ENCODE data around the gene KRAS. TPM values are rescaled to one million over a fixed set of nuclear protein-coding genes. Genes with fewer than 3 reads are reported as not detected.

KRAS gene
- total and polyA plus RNA-seq, 12 donors, result 3.4 to 14.1 (median 11.2) TPM

DNA sequence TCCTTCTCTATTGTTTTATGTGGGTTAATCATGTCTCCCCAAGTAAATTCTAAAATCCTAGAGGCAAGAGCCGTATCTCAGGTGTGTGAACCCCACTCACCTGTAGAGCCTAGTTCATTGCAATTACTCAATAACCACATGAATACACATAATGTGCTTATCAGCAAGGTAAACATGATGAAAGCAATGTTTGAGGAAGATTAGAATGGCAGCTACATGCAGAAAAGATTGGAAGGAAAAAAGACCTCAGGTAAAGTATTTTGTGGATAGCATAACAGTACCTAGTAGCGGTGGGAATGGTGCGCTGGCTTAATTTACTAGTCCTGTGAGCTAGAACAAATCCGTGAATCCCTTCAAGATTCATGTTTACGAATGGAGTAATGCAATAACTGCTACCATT, 5.3 kb upstream of the KRAS start:
- no peaks in the 10 kb centered on the region for H3K27me3 ChIP-seq
- DNase-seq (no peak), ATAC-seq (no peak)
- TF ChIP-seq CTCF (IDR thresholded peaks at IDR 0.05), result no peak
- no peaks in the 10 kb centered on the region for H3K9me3 ChIP-seq
- 96 to 97% methylated on average over 5 of the region's 5 CpGs for WGBS, 2 donors
- H3K27ac ChIP-seq, result no peak overlapping the region
- intact Hi-C loops (cut with DNase I), result no loop called here
- no peak overlapping the region for H3K4me3 ChIP-seq
- no peaks in the 10 kb centered on the region for H3K36me3 ChIP-seq
- H3K4me1 ChIP-seq, result peaks cover 0 to 7% (median 0%) of the 10 kb centered on the region in 9 donors

- ATAC-seq (no peak), DNase-seq (no peak)
- Histone ChIP-seq H3K4me3 (no peak overlapping the region), H3K9me3 (no peaks in the 10 kb centered on the region), H3K4me1 (peaks cover under 1 to 13% (median 6%) of the 10 kb centered on the region in 9 donors), H3K27ac (no peak overlapping the region), H3K36me3 (no peaks in the 10 kb centered on the region), H3K27me3 (no peaks in the 10 kb centered on the region)
- intact Hi-C loops (cut with DNase I), result loop anchor here in 1 of 10 donors (5.0 kb wide), 1 partner anchor 57 kb away; the partner anchor contains the start of genes DNAI7 and ETFRF1
- WGBS, 2 donors, result 85 to 91% methylated on average over 4 of the region's 4 CpGs
- TF ChIP-seq CTCF (IDR thresholded peaks at IDR 0.05), result no peak
Observed at GRCh38 chr12:25254271-25254880, 3.6 kb upstream of the KRAS start.

DNA sequence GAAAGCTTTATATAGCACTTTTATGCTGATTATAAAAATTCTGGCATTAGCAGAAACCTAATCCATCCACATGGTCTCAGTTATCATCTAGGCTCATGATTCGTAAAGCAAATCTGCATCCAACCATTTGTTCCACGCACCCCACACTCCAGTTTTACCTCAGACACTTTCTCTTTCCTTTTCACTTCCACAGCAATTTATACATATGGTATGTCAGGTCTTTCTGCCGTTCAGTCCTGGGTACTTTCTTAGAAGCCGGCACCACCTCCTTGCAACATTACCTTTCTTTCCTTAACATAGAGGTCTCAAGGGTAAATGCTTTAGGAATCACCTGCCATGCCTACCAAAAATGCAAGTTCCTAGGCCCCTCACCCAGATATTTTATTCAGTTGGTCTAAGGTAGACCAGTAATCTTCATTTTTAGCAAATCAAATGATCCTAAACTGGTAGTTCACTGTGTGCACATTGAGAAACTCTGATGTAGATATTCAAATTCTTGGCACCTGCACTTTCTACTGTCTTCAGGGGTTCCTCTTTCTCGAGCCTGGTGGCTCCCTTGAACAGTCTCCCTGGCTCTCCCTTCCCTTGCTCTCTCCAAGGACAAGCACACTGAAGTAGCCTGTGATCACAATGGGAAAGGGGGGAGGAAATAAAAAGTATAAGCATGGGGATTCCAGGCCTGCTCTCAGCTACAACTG, 2.8 kb upstream of the KRAS start:
- peaks cover 3 to 22% (median 15%) of the 10 kb centered on the region in 9 donors for H3K4me1 ChIP-seq
- no peaks in the 10 kb centered on the region for H3K9me3 ChIP-seq
- no peak for TF ChIP-seq CTCF (IDR thresholded peaks at IDR 0.05)
- intact Hi-C loops (cut with DNase I), result loop anchor here in 1 of 10 donors (5.0 kb wide), 1 partner anchor 56 kb away; the partner anchor contains the start of genes DNAI7 and ETFRF1
- no peak for DNase-seq
- H3K36me3 ChIP-seq, result peaks cover 0 to 2% (median 0%) of the 10 kb centered on the region in 9 donors
- 81 to 83% methylated on average over 5 of the region's 5 CpGs for WGBS, 2 donors
- H3K4me3 ChIP-seq, result no peak overlapping the region
- no peak overlapping the region for H3K27ac ChIP-seq
- no peak for ATAC-seq
- H3K27me3 ChIP-seq, result no peaks in the 10 kb centered on the region

GRCh38 chr12:25252946-25253345, 2.2 kb upstream of the KRAS start:
- Histone ChIP-seq H3K9me3 (no peaks in the 10 kb centered on the region), H3K4me1 (peaks cover 3 to 25% (median 15%) of the 10 kb centered on the region in 9 donors), H3K36me3 (peaks cover 0 to 7% (median 0%) of the 10 kb centered on the region in 9 donors), H3K27ac (no peak overlapping the region), H3K4me3 (no peak overlapping the region), H3K27me3 (no peaks in the 10 kb centered on the region)
- TF ChIP-seq CTCF (IDR thresholded peaks at IDR 0.05), result no peak
- DNase-seq (no peak), ATAC-seq (no peak)
- 84 to 86% methylated on average over 3 of the region's 3 CpGs for WGBS, 2 donors
- intact Hi-C loops (cut with DNase I), result loop anchor here in 1 of 10 donors (5.0 kb wide), 1 partner anchor 56 kb away; the partner anchor contains the start of genes DNAI7 and ETFRF1

Data from heart right ventricle (tissue), 16 donors.